ENCODE data around the gene EXOC4.

Gene EXOC4

DNA sequence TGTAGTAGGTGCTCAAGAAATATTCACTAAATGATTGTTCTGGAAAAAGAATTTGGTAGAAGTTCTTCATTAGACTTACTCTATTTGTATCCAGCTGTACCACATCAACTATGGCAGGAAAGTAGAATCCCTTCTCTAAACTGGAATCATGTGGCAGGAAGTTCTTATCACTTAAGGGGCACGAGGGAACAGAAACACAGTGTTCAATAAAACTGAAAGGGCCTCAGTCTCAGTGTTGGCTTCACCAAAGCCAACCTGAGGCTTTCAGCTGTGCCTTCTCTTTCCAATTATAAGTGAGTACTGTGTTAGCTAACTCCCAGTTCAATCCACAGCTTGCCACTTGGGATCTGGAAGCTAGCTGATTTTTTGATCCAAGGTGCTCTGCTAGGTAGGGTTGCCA is 616.7 kb downstream of the EXOC4 start:
- no peak overlapping the region for H2BK120ac ChIP-seq (ENCODE audit: low read depth, low read length)

DNA sequence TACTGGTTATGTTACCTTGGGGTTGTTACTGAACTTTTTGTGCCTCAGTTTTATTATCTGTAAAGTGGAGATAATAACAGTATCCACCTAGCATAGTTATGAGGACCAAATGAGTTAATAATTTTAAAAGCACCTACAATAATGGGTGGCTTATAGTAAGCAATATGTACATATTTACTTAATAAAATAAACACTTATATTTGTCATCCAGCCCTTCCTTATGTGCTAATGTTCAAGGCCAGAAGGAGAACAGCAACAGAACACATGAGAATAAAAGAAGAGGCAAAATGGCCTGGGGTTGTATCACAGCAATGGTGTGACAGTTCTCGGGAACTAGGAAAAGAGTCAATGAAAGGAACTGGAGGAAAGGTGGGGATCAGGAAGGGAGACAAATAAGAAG is 618.9 kb downstream of the EXOC4 start:
- DNase-seq (ENCODE audit: low spot score): no peak
- Histone ChIP-seq H3K23ac (ENCODE audit: low read depth, low read length, poor library complexity) (no peak overlapping the region), H2AK5ac (ENCODE audit: low read depth, low read length) (no peak overlapping the region), H3K79me1 (ENCODE audit: low read depth, low read length) (no peaks in the 10 kb centered on the region), H4K8ac (ENCODE audit: low read depth, low read length) (no peak overlapping the region), H3K4me1 (ENCODE audit: control insufficient read depth in 2 of 2, insufficient read depth in 1 of 2, low read depth in 1 of 2, low read length in 2 of 2) (peaks cover 0 to 2% of the 10 kb centered on the region in 2 donors), H3K4me3 (ENCODE audit: low read length in 2 of 2) (no peak overlapping the region), H3K27ac (replicated peaks; ENCODE audit: low read length) (no peak overlapping the region), H3K9me3 (replicated peaks in 1 of 2; ENCODE audit: control insufficient read depth in 2 of 2, insufficient read depth in 1 of 2, low read depth in 1 of 2, low read length in 2 of 2) (no peaks in the 10 kb centered on the region), H3K4me2 (ENCODE audit: insufficient read depth, low read length, poor library complexity, severe bottlenecking) (no peak overlapping the region), H2BK120ac (ENCODE audit: low read depth, low read length) (no peak overlapping the region), H4K91ac (ENCODE audit: low read depth, low read length, poor library complexity) (no peak overlapping the region), H3K36me3 (replicated peaks in 1 of 2; ENCODE audit: control insufficient read depth in 2 of 2, insufficient read depth in 2 of 2, low read length in 2 of 2) (no peaks in the 10 kb centered on the region), H2BK15ac (ENCODE audit: low read length) (no peak overlapping the region), H3K14ac (ENCODE audit: low read length) (no peak overlapping the region), H3K27me3 (ENCODE audit: control insufficient read depth in 3 of 3, insufficient read depth in 3 of 3, low read depth in 1 of 3, low read length in 3 of 3) (no peaks in the 10 kb centered on the region), H3K4ac (ENCODE audit: low read length) (no peak overlapping the region), H2AFZ (ENCODE audit: low read length) (no peak overlapping the region), H2BK5ac (ENCODE audit: low read length) (no peak overlapping the region), H3K18ac (ENCODE audit: low read length) (no peak overlapping the region), H2BK12ac (ENCODE audit: low read length) (no peak overlapping the region), H3K9ac (ENCODE audit: low read depth, low read length, poor library complexity) (no peak overlapping the region)
- WGBS, 2 donors (ENCODE audit: extremely low coverage in 2 of 2, insufficient read length in 2 of 2, insufficient replicate concordance in 1 of 2): no CpG with 5 or more reads among the region's 1 CpG

More for the DNA sequence above, 616.7 kb downstream of the EXOC4 start:
- Histone ChIP-seq H2BK5ac (ENCODE audit: low read length) (no peak overlapping the region), H3K9me3 (replicated peaks in 1 of 2; ENCODE audit: control insufficient read depth in 2 of 2, insufficient read depth in 1 of 2, low read depth in 1 of 2, low read length in 2 of 2) (no peaks in the 10 kb centered on the region), H3K36me3 (replicated peaks in 1 of 2; ENCODE audit: control insufficient read depth in 2 of 2, insufficient read depth in 2 of 2, low read length in 2 of 2) (no peaks in the 10 kb centered on the region), H3K4me3 (ENCODE audit: low read length in 2 of 2) (no peak overlapping the region), H2AFZ (ENCODE audit: low read length) (no peak overlapping the region), H3K27ac (replicated peaks; ENCODE audit: low read length) (no peak overlapping the region), H3K18ac (ENCODE audit: low read length) (no peak overlapping the region), H4K91ac (ENCODE audit: low read depth, low read length, poor library complexity) (no peak overlapping the region), H2BK12ac (ENCODE audit: low read length) (no peak overlapping the region), H2AK5ac (ENCODE audit: low read depth, low read length) (no peak overlapping the region), H4K8ac (ENCODE audit: low read depth, low read length) (no peak overlapping the region), H3K14ac (ENCODE audit: low read length) (no peak overlapping the region), H3K9ac (ENCODE audit: low read depth, low read length, poor library complexity) (no peak overlapping the region), H3K4me2 (ENCODE audit: insufficient read depth, low read length, poor library complexity, severe bottlenecking) (no peak overlapping the region), H3K23ac (ENCODE audit: low read depth, low read length, poor library complexity) (no peak overlapping the region), H3K27me3 (ENCODE audit: control insufficient read depth in 3 of 3, insufficient read depth in 3 of 3, low read depth in 1 of 3, low read length in 3 of 3) (no peaks in the 10 kb centered on the region), H2BK15ac (ENCODE audit: low read length) (no peak overlapping the region), H3K4me1 (ENCODE audit: control insufficient read depth in 2 of 2, insufficient read depth in 1 of 2, low read depth in 1 of 2, low read length in 2 of 2) (peaks cover 0 to 2% of the 10 kb centered on the region in 2 donors), H3K4ac (ENCODE audit: low read length) (no peak overlapping the region), H3K79me1 (ENCODE audit: low read depth, low read length) (no peaks in the 10 kb centered on the region)
- no CpG with 5 or more reads among the region's 1 CpG for WGBS, 2 donors (ENCODE audit: extremely low coverage in 2 of 2, insufficient read length in 2 of 2, insufficient replicate concordance in 1 of 2)
- no peak for DNase-seq (ENCODE audit: low spot score)

GRCh38 chr7:133873187-133873586 is 620.3 kb downstream of the EXOC4 start:
- Histone ChIP-seq H3K9me3 (replicated peaks in 1 of 2; ENCODE audit: control insufficient read depth in 2 of 2, insufficient read depth in 1 of 2, low read depth in 1 of 2, low read length in 2 of 2) (no peaks in the 10 kb centered on the region), H3K18ac (ENCODE audit: low read length) (no peak overlapping the region), H2BK5ac (ENCODE audit: low read length) (no peak overlapping the region)

DNA sequence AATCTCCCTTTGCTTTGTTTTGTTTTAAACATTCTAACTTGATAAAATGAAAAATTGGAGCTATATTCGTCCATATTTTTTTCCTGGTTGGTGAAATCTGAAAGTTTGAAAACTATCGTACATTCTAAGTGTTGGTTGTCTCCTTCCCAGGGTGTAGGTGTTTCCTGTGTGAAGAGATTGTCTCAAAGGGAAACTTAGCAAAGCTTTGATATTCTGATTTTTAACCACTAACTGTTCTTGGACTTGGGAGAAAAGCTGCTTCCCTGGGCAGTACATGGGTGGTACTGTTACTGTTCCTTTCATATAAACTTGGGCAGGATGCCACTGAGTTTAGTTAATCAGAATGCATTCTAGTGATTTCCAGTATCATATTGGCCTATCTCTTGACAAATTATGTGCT is 620.8 kb downstream of the EXOC4 start:
- Histone ChIP-seq H2BK12ac (ENCODE audit: low read length) (no peak overlapping the region), H4K8ac (ENCODE audit: low read depth, low read length) (no peak overlapping the region), H3K4me3 (ENCODE audit: low read length in 2 of 2) (no peak overlapping the region), H3K27me3 (ENCODE audit: control insufficient read depth in 3 of 3, insufficient read depth in 3 of 3, low read depth in 1 of 3, low read length in 3 of 3) (no peaks in the 10 kb centered on the region), H3K9me3 (replicated peaks in 1 of 2; ENCODE audit: control insufficient read depth in 2 of 2, insufficient read depth in 1 of 2, low read depth in 1 of 2, low read length in 2 of 2) (no peaks in the 10 kb centered on the region), H3K4me2 (ENCODE audit: insufficient read depth, low read length, poor library complexity, severe bottlenecking) (no peak overlapping the region), H2AFZ (ENCODE audit: low read length) (no peak overlapping the region), H3K23ac (ENCODE audit: low read depth, low read length, poor library complexity) (no peak overlapping the region), H2BK15ac (ENCODE audit: low read length) (no peak overlapping the region), H4K91ac (ENCODE audit: low read depth, low read length, poor library complexity) (no peak overlapping the region), H3K14ac (ENCODE audit: low read length) (no peak overlapping the region), H3K27ac (replicated peaks; ENCODE audit: low read length) (no peak overlapping the region), H3K18ac (ENCODE audit: low read length) (no peak overlapping the region), H2BK5ac (ENCODE audit: low read length) (no peak overlapping the region), H2BK120ac (ENCODE audit: low read depth, low read length) (no peak overlapping the region), H3K4me1 (ENCODE audit: control insufficient read depth in 2 of 2, insufficient read depth in 1 of 2, low read depth in 1 of 2, low read length in 2 of 2) (no peaks in the 10 kb centered on the region), H3K4ac (ENCODE audit: low read length) (no peak overlapping the region), H3K79me1 (ENCODE audit: low read depth, low read length) (no peaks in the 10 kb centered on the region), H3K36me3 (replicated peaks in 1 of 2; ENCODE audit: control insufficient read depth in 2 of 2, insufficient read depth in 2 of 2, low read length in 2 of 2) (no peaks in the 10 kb centered on the region), H3K9ac (ENCODE audit: low read depth, low read length, poor library complexity) (no peak overlapping the region), H2AK5ac (ENCODE audit: low read depth, low read length) (no peak overlapping the region)
- no peak for DNase-seq (ENCODE audit: low spot score)
- no CpG with 5 or more reads among the region's 2 CpGs for WGBS, 2 donors (ENCODE audit: extremely low coverage in 2 of 2, insufficient read length in 2 of 2, insufficient replicate concordance in 1 of 2)

More at GRCh38 chr7:133873187-133873586, 620.3 kb downstream of the EXOC4 start:
- H2BK120ac ChIP-seq (ENCODE audit: low read depth, low read length): no peak overlapping the region
- H3K27me3 ChIP-seq (ENCODE audit: control insufficient read depth in 3 of 3, insufficient read depth in 3 of 3, low read depth in 1 of 3, low read length in 3 of 3): no peaks in the 10 kb centered on the region
- no peaks in the 10 kb centered on the region for H3K4me1 ChIP-seq (ENCODE audit: control insufficient read depth in 2 of 2, insufficient read depth in 1 of 2, low read depth in 1 of 2, low read length in 2 of 2)
- no peak overlapping the region for H3K4me3 ChIP-seq (ENCODE audit: low read length in 2 of 2)
- H3K9ac ChIP-seq (ENCODE audit: low read depth, low read length, poor library complexity): no peak overlapping the region
- no peak overlapping the region for H3K23ac ChIP-seq (ENCODE audit: low read depth, low read length, poor library complexity)
- no peaks in the 10 kb centered on the region for H3K36me3 ChIP-seq (replicated peaks in 1 of 2; ENCODE audit: control insufficient read depth in 2 of 2, insufficient read depth in 2 of 2, low read length in 2 of 2)
- H4K91ac ChIP-seq (ENCODE audit: low read depth, low read length, poor library complexity): no peak overlapping the region
- no peak overlapping the region for H2BK12ac ChIP-seq (ENCODE audit: low read length)
- no peak overlapping the region for H2AK5ac ChIP-seq (ENCODE audit: low read depth, low read length)
- DNase-seq (ENCODE audit: low spot score): no peak
- no CpG with 5 or more reads among the region's 4 CpGs for WGBS, 2 donors (ENCODE audit: extremely low coverage in 2 of 2, insufficient read length in 2 of 2, insufficient replicate concordance in 1 of 2)
- H2BK15ac ChIP-seq (ENCODE audit: low read length): no peak overlapping the region
- no peaks in the 10 kb centered on the region for H3K79me1 ChIP-seq (ENCODE audit: low read depth, low read length)
- H4K8ac ChIP-seq (ENCODE audit: low read depth, low read length): no peak overlapping the region
- H2AFZ ChIP-seq (ENCODE audit: low read length): no peak overlapping the region
- H3K4me2 ChIP-seq (ENCODE audit: insufficient read depth, low read length, poor library complexity, severe bottlenecking): no peak overlapping the region
- H3K27ac ChIP-seq (replicated peaks; ENCODE audit: low read length): no peak overlapping the region
- H3K14ac ChIP-seq (ENCODE audit: low read length): no peak overlapping the region
- no peak overlapping the region for H3K4ac ChIP-seq (ENCODE audit: low read length)
